ENCODE data around the gene SCFD2. TPM values are rescaled to one million over a fixed set of nuclear protein-coding genes. Genes with fewer than 3 reads are reported as not detected.

SCFD2 gene
- total RNA-seq, 4 donors from 2014 or later: 8.9 to 16.0 (median 14.8) TPM

DNA sequence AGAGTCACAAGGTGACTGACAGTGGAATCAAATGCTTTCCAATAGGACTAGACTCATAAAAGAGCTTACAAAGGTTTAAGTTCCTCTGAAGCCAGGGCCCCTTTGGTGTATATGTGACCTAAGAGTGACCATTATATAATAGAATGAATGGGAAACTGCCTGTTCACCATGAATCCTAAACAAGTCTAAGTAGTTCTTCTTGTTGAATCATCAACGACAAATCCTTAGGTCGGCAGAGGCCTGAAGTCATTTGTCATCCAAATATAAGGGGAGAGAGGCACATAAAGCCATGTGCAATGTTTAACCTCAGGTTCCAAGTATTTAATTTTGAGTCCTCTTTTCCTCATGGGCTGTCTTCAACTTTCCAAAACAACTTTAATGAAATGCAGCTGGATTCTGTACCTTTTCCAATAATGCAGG lies 381.4 kb downstream of the SCFD2 start:
- in situ Hi-C loops (cut with MboI; ENCODE audit: low sequenced_read_pairs in 4 of 4): loop anchor here (5.0 to 25.0 kb wide), 8 partner anchors 197 to 872 kb away; no protein-coding TSS in a partner anchor
- intact Hi-C loops (cut with DNase I; ENCODE audit: low total_unique reads): loop anchor here (5.0 kb wide), 2 partner anchors 272 to 752 kb away; no protein-coding TSS in a partner anchor
- H3K4me3 ChIP-seq: no peak overlapping the region
- no peak for TF ChIP-seq POLR2A (IDR thresholded peaks at IDR 0.05)
- TF ChIP-seq, protein P1, sequence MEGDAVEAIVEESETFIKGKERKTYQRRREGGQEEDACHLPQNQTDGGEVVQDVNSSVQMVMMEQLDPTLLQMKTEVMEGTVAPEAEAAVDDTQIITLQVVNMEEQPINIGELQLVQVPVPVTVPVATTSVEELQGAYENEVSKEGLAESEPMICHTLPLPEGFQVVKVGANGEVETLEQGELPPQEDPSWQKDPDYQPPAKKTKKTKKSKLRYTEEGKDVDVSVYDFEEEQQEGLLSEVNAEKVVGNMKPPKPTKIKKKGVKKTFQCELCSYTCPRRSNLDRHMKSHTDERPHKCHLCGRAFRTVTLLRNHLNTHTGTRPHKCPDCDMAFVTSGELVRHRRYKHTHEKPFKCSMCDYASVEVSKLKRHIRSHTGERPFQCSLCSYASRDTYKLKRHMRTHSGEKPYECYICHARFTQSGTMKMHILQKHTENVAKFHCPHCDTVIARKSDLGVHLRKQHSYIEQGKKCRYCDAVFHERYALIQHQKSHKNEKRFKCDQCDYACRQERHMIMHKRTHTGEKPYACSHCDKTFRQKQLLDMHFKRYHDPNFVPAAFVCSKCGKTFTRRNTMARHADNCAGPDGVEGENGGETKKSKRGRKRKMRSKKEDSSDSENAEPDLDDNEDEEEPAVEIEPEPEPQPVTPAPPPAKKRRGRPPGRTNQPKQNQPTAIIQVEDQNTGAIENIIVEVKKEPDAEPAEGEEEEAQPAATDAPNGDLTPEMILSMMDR (IDR thresholded peaks at IDR 0.05 in 4 of 5, conservative IDR thresholded peaks at IDR 0.05 in 1 of 5): no peak
- ATAC-seq (no peak), DNase-seq (no peak)
- no peak overlapping the region for H3K27ac ChIP-seq
- H3K4me1 ChIP-seq: peaks cover 0 to 6% of the 10 kb centered on the region in 2 donors
- no peaks in the 10 kb centered on the region for H3K9me3 ChIP-seq
- H3K27me3 ChIP-seq: no peaks in the 10 kb centered on the region
- H3K36me3 ChIP-seq: no peaks in the 10 kb centered on the region

DNA sequence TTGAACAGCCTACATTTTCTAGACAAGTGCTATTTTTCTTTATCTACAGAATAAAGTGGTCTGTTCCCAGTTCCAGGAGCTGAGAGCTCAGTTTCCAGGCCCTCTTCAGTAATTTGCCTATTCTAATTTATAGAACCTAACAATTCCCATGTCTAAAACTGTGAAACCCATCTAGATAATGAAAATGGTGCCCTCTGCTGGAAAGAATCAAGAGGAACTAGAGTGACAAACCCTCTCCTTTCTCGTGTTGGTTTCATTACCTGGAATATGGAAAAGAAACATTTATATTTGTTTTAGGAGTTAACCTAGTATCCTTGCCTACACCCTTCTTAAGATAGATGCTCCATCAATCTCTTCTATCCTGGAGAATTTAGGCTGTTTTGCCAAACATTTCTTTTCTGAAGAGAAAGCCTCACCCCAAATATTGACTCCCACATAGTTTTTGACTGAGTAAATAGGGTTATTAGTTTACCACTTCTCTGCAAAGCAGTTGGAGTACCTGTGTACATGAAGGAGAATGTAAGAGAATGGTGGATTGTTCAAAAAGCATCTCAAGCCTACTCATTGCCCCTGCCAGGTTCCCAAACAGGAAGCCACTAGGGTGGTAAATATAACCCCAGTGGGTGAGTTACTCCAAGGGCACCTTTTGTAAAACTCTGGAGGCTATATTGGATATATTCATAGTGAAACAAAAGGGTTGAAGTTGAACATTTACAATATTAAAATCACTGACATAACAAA lies 382.1 kb downstream of the SCFD2 start:
- in situ Hi-C loops (cut with MboI; ENCODE audit: low sequenced_read_pairs in 4 of 4): loop anchor here (5.0 to 25.0 kb wide), 8 partner anchors 196 to 871 kb away; no protein-coding TSS in a partner anchor
- no peak for TF ChIP-seq POLR2A (IDR thresholded peaks at IDR 0.05)
- TF ChIP-seq, protein P1 (IDR thresholded peaks at IDR 0.05 in 4 of 5, conservative IDR thresholded peaks at IDR 0.05 in 1 of 5): peak; percentile 40 to 77 (median 56)
- no peak for DNase-seq

DNA sequence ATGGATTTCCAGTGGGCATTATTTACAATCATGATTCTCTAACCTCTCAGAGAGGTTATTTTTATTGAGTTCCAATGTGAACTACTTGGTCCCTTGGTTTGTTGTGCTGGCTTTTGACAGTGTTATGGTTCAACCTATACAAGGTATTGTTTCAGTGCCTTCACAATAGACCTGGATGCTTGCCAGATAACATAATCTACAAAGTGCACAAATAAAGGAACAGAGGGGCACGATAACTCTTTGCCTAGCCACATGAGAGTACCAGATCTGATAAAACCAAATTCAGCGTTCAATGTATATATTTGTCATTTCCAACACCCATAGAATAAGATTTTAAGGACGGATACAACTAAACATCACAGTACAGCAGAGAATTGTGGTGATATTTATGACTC lies 382.9 kb downstream of the SCFD2 start:
- no peak for TF ChIP-seq POLR2A (IDR thresholded peaks at IDR 0.05)
- TF ChIP-seq, protein P1 (IDR thresholded peaks at IDR 0.05 in 4 of 5, conservative IDR thresholded peaks at IDR 0.05 in 1 of 5): no peak
- Histone ChIP-seq H3K4me3 (no peak overlapping the region), H3K27me3 (no peaks in the 10 kb centered on the region), H3K4me1 (peaks cover 0 to 6% of the 10 kb centered on the region in 2 donors), H3K27ac (no peak overlapping the region), H3K36me3 (no peaks in the 10 kb centered on the region), H3K9me3 (no peaks in the 10 kb centered on the region)
- in situ Hi-C loops (cut with MboI; ENCODE audit: low sequenced_read_pairs in 4 of 4): loop anchor here (5.0 to 25.0 kb wide), 8 partner anchors 196 to 871 kb away; no protein-coding TSS in a partner anchor
- DNase-seq (no peak), ATAC-seq (no peak)
- intact Hi-C loops (cut with DNase I; ENCODE audit: low total_unique reads): loop anchor here (1.0 to 5.0 kb wide), 5 partner anchors 271 to 751 kb away; no protein-coding TSS in a partner anchor

More for the DNA sequence above, 382.1 kb downstream of the SCFD2 start:
- no peaks in the 10 kb centered on the region for H3K9me3 ChIP-seq
- H3K27me3 ChIP-seq: no peaks in the 10 kb centered on the region
- H3K4me3 ChIP-seq: no peak overlapping the region
- ATAC-seq: peak; percentile 70 to 79
- H3K36me3 ChIP-seq: no peaks in the 10 kb centered on the region
- no peak overlapping the region for H3K27ac ChIP-seq
- peaks cover 0 to 6% of the 10 kb centered on the region in 2 donors for H3K4me1 ChIP-seq
- intact Hi-C loops (cut with DNase I; ENCODE audit: low total_unique reads): loop anchor here (1.0 to 5.0 kb wide), 5 partner anchors 271 to 751 kb away; no protein-coding TSS in a partner anchor

DNA sequence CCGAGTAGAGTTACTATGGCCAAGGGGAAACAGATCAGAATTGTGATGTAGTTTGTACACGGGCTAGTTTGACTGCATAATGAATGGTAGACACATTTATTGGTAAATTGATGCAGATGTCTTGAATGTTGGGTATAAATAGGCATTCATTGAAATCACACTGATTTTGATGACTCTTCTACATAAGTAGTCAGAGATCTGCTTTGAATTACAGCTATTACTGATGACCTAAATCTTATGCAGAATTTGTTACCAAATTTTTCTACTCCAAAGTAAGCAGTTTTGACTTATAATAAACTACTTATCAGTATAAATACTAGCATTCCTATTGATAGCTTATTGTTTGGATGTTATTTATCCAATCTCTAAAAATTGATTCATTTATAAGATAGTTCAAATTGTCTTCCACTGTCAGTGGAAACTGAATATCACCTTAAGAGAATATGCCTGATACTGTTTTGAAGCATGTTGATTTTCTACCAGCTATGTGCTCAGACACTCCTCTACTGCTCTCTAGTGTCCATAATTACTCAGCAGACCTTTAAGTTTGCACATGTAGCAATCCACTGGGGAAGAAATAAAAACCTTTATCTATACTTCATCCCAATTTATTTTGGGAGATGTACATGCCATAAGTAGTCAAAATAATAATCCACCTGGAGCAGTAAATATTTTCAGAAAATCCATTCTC lies 383.5 kb downstream of the SCFD2 start:
- H3K4me3 ChIP-seq: no peak overlapping the region
- H3K36me3 ChIP-seq: no peaks in the 10 kb centered on the region
- DNase-seq (no peak), ATAC-seq (peak; percentile 67 to 81)
- H3K4me1 ChIP-seq: peaks cover 0 to 6% of the 10 kb centered on the region in 2 donors
- no peaks in the 10 kb centered on the region for H3K27me3 ChIP-seq
- TF ChIP-seq, protein P1 (IDR thresholded peaks at IDR 0.05 in 4 of 5, conservative IDR thresholded peaks at IDR 0.05 in 1 of 5): peak; percentile 23 to 62 (median 39)
- TF ChIP-seq POLR2A (IDR thresholded peaks at IDR 0.05): no peak
- H3K27ac ChIP-seq: no peak overlapping the region
- no peaks in the 10 kb centered on the region for H3K9me3 ChIP-seq
- in situ Hi-C loops (cut with MboI; ENCODE audit: low sequenced_read_pairs in 4 of 4) (loop anchor here (5.0 to 25.0 kb wide), 8 partner anchors 195 to 870 kb away; no protein-coding TSS in a partner anchor), intact Hi-C loops (cut with DNase I; ENCODE audit: low total_unique reads) (loop anchor here (2.0 to 5.0 kb wide), 4 partner anchors 270 to 750 kb away; no protein-coding TSS in a partner anchor)
